Fibroblast of skin of scalp (primary cell): ENCODE data around the gene KIF1C.

Experiments used
- DNase-seq: peaks from one replicate; pipeline ENCODE4 v3.0.0-alpha.2; 2013

The KIF1C gene

GRCh38 chr17:4969047-4969550 is 28.7 kb upstream of the KIF1C start:
- DNase-seq, result peak; percentile 96

GRCh38 chr17:4969551-4970173 is 28.1 kb upstream of the KIF1C start:
- peak; percentile 27 for DNase-seq

GRCh38 chr17:4970273-4970672 is 27.5 kb upstream of the KIF1C start:
- no peak for DNase-seq

- DNase-seq, result no peak
Observed at GRCh38 chr17:4971826-4972225, 25.9 kb upstream of the KIF1C start.

GRCh38 chr17:4972322-4972721 is 25.4 kb upstream of the KIF1C start:
- DNase-seq, result no peak

- no peak for DNase-seq
Observed at GRCh38 chr17:4972752-4973151, 25.0 kb upstream of the KIF1C start.

- no peak for DNase-seq
Observed at GRCh38 chr17:4973256-4974114, 24.3 kb upstream of the KIF1C start.

- DNase-seq, result no peak
Observed at GRCh38 chr17:4974115-4974670, 23.6 kb upstream of the KIF1C start.

- no peak for DNase-seq
Observed at GRCh38 chr17:4978726-4979125, 19.0 kb upstream of the KIF1C start.

GRCh38 chr17:4980644-4981216 is 17.0 kb upstream of the KIF1C start:
- peak; percentile 64 for DNase-seq

- no peak for DNase-seq
Observed at GRCh38 chr17:4982305-4982704, 15.4 kb upstream of the KIF1C start.

- no peak for DNase-seq
Observed at GRCh38 chr17:4986403-4986802, 11.3 kb upstream of the KIF1C start.

GRCh38 chr17:4986951-4987766 is 10.6 kb upstream of the KIF1C start, which contains the start of gene CAMTA2:
TSS of gene CAMTA2 (minus strand) at chr17:4987675. CDS start at chr17:4986222, 1,453 bp downstream.
- DNase-seq, result peak; percentile 85

GRCh38 chr17:4987767-4988567 is 9.8 kb upstream of the KIF1C start:
- peak; percentile 48 for DNase-seq

- DNase-seq, result peak; percentile 21
Observed at GRCh38 chr17:4994081-4994595, 3.6 kb upstream of the KIF1C start.

GRCh38 chr17:4998027-4998731 is 429 bp downstream of the KIF1C start:
- no peak for DNase-seq

GRCh38 chr17:4998732-4999429 is 1.1 kb downstream of the KIF1C start:
- no peak for DNase-seq

- DNase-seq, result no peak
Observed at GRCh38 chr17:4999430-5000093, 1.8 kb downstream of the KIF1C start.

- peak; percentile 27 for DNase-seq
Observed at GRCh38 chr17:5000237-5000639, 2.5 kb downstream of the KIF1C start.
